ENCODE measurements around the gene TCP1.
"Not testable (repeated sequence)": the region's sequence is repeated elsewhere in the genome, so short reads cannot be mapped to it uniquely, and the experiment has no call there.

Gene TCP1

DNA sequence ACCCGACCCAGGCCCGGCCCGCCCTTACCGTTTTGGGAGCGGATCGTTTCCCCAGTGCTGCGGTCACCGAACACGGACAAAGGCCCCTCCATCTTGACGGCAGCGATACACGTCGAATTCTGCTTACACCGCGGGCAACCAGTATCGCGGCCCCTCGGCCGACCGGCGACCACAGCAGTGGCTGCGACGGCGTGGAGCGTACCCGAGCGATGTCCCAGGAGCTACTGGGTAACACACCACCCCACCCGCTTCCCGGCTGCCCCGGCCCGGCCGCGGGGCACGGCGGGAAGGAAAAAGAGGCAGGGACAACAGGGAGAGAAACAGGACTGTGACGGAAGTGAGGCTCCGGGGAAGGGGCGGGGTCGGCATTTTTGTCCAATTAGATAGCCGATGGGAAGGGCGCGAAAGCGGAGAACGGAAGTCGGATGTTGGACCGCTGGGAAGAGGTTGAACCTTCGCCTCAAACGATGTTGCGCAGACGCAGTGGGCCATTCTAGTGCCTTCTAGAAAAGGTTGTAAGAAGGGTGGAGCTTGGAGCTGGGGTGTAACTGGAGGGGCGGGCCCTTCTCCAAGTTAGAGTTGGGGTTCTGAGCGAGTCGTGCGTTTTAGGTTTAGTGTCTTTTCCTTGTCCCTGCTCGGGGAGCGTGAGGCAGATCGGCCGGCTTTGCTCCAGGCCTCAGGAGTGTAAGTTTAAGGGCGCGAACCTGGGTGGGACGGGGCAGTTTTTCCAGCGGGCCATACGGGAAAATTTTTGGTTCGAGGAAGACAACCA is at the start of gene TCP1:
Gene TCP1 (minus strand): TSS at position 226 of the 772 bp plus-strand sequence. CDS start 134 bp downstream, at position 92.
- DNase-seq = peak; percentile 100

GRCh38 chr6:159838020-159838744 is 48.8 kb upstream of the TCP1 start:
- DNase-seq = no peak

GRCh38 chr6:159837511-159837910 is 48.1 kb upstream of the TCP1 start:
- no peak for DNase-seq

GRCh38 chr6:159836718-159837490 is 47.5 kb upstream of the TCP1 start:
- DNase-seq = peak; percentile 7

DNA sequence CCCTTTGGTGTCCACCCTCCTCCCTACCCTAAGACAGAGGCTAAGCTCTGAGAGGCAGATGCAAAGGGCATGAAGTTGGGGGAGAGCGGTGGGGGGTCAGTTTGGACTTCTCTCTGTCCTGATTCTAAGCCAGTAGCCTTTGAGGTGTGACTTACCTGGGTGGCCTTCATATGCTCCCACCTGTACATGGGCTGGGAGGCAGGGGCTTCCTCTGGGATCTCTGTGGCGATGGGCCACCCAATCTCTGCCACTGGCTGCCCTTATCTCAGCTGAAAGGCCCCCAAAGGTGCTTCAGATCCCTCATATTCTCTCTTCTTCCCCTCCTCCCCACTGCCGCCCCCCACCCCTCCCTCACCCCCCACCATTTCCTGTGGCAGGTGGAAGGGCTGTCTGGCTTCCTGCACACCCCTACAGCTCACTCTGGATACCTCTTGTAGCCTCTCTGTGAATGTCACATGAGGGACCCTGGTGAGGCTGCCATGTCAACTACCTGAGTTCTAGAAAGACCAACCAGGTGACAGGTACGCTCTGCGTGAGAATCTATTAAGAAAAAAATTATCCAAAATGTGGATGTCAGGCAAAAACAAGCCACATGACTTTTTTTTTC is 44.7 kb upstream of the TCP1 start:
- no peak for DNase-seq

- peak; percentile 44 for DNase-seq
These were observed 44.2 kb upstream of the TCP1 start for GRCh38 chr6:159833556-159833955.

DNA sequence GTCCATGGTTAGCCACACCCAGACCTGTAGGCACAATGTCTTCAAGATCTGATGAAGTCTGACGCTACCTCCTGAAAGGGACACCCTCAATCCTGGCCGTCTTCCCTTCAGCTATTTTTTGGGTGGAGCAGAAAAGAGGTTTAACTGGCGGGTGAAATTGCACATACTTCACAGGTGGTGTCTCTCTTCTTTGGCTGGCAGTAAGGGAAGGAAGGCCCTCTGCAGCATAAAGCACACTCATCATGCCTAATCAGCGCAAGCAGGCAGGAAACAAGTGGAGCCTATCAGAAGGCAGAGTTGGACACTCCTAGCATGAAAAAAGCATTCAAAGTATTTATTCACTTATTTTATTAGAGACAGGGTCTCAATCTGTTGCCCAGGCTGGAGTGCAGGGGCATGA is 43.5 kb upstream of the TCP1 start:
- no peak for DNase-seq

DNA sequence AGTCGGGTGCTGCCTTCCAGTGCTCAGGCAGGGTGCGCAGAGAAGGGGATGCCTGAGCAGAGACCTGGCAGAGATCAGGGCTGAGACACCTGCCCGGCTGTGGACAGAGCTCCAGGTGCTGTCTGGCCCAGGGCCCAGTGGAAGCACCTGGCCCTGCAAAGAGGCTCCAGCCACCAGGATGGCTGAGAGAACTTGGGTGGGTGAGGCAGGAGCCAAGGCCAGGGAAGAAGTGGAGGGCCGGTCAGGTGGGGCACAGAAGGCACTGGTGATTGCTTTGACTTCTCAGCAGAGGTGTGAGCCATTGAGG is 41.9 kb upstream of the TCP1 start:
- no peak for DNase-seq

GRCh38 chr6:159830501-159831372 is 41.3 kb upstream of the TCP1 start:
- no peak for DNase-seq

DNA sequence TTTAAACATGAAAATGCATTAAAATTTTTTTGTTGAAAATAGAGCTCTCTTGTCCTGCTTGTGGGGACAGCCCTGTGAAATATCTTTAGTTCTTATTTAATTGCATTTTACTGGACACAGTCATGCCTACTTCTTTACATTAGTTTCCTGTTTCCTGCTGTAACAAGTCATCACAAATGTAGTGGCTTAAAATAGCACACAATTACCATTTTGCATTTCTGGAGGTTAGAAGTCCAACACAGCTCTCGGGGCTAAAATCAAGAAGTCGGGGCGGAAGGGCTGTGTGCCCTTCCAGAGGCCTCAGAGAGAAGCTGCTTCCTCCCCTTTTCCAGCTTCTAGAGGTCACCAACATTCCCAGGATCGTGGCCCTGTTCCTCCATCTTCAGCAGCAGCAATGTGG is 40.1 kb upstream of the TCP1 start:
- peak; percentile 33 for DNase-seq

DNA sequence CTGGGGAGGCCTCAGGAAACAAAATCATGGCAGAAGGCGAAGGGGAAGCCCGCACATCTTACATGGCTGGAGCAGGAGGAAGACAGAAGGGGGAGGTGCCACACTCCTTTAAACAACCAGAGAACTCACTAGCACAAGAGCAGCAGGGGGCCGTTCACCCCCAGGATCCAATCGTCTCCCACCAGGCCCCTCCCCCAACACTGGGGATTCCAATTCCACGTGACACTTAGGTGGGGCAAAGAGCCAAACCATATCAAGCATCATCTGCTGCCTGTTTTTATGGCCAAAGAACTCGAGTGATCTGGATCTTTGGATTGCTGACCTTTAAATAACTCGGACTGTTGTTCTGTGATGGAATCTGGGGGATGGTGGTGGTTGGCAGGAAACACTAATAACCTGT is 38.7 kb upstream of the TCP1 start:
- peak; percentile 65 for DNase-seq

- DNase-seq = no peak
These were observed 37.7 kb upstream of the TCP1 start for GRCh38 chr6:159826968-159827647.

GRCh38 chr6:159826004-159826403 is 36.6 kb upstream of the TCP1 start:
- no peak for DNase-seq

DNA sequence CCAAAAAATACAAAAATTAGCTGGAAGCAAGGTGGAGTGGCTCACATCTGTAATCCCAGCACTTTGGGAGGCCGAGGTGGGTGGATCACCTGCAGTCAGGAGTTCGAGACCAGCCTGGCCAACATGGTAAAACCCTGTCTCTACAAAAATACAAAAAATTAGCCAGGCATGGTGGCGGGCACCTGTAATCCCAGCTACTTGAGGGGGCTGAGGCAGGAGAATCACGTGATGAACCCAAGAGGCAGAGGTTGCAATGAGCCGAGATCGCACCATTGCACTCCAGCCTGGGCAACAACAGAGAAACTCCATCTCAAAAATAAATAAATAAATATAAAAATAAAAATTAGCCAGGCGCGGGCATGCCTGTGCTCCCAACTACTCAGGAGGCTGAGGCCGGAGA is 35.3 kb upstream of the TCP1 start:
- DNase-seq = not testable (repeated sequence)

- DNase-seq = no peak
These were observed 34.6 kb upstream of the TCP1 start for GRCh38 chr6:159823953-159824352.

DNA sequence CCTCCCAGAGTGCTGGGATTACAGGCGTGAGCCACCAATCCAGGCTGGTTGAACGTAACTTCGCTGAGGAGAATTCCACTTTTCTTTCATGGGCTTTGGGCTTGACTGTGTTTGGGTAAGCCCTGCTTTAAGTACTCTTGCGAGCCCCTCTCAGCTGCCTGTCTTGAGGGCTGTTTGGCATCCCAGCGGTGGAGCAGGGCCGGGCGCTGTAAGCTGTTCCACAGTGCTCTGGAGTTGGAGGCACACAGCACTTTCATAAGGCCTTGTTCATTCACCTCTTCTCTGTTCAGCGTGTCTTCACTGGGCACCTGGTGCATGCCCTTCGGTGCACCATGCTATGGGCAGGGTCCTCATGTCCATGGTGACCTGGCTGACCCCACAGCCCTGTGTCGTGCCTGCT is 32.3 kb upstream of the TCP1 start:
- DNase-seq = no peak

DNA sequence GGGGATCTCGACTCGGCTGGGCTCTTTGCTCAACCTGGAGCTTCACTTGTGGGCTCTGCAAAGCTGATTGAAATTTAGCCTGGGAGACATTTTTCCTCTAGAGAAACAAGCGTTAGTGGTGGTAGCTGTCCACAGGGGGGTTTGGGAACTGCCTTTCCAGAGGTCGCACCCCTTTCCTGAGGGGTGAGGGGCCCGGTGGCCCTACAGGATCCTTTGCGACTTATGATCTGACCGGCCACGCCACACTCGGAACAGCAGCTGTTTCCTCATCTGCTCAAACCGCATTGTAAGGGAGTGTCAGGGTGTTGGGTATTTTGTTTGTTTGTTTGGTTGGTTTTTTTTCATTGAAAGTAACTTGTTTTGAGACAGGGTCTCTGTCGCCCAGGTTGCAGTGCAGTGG is 31.7 kb upstream of the TCP1 start:
- no peak for DNase-seq

DNA sequence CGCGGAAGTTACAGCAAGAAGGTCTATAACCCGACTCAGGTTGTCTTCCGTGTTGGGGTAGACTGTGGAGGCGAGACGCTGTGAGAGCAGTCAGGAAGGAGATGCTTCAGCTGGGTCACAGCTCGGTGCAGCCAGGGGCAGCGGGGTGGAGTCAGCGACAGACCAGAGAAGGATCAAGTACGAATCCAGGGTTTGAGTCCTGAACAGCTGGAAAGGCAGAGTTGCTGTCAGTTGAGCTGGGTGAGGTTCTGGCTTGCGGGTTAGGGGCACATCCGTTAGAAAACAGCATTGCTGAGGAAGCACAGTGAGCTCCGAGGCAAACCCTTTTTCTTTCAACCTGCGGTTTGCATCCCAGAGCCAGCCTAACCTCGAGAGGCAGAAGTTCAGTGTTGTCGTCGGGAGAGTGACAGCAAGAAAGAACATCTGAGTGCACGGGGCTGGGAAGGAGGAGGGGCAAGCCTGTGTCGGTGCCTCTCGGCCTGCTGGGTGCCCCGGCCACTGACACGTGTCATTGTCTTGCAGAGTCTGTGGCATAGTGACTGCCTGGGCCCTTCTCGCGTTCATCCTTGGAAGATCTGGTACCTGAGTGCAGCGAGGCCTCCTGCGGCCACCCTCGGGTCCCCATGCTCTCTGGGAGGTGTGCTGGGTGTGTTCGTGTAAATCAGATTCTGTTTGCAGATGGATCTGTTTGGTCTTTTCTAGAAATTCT is 30.7 kb upstream of the TCP1 start:
- DNase-seq = no peak

GRCh38 chr6:159819098-159819497 is 29.7 kb upstream of the TCP1 start:
- DNase-seq = no peak

- no peak for DNase-seq
These were observed 28.7 kb upstream of the TCP1 start for GRCh38 chr6:159817951-159818739.
